Neural cell (in vitro differentiated cells): ENCODE data around the gene TIMP4. TPM values are rescaled to one million over a fixed set of nuclear protein-coding genes. Genes with fewer than 3 reads are reported as not detected.

Experiments used
- H2AFZ ChIP-seq: fragments of 200-600, 300-800 bp; sonication (generic), shearing (Covaris generic); 2 replicates; pipeline ENCODE4 v1.6.0; 2014; ENCODE audit warnings: low read depth, mild to moderate bottlenecking, antibody characterized with exemption, low read length, moderate library complexity
- H3F3A ChIP-seq: fragments of 200-600 bp; shearing (Covaris generic); 2 replicates; pipeline ENCODE4 v1.6.1; 2016; ENCODE audit warnings: mild to moderate bottlenecking, moderate library complexity, mixed read lengths, antibody characterized with exemption, low read length; ENCODE audit not compliant: insufficient read depth, poor library complexity, severe bottlenecking
- H3K27ac ChIP-seq: fragments of 200-600, 300-800 bp; sonication (generic), shearing (Covaris generic); 2 replicates; pipeline ENCODE4 v1.5.1; 2014; ENCODE audit warnings: mild to moderate bottlenecking, low read length, moderate library complexity
- H3K27me3 ChIP-seq: fragments of 300-800, 200-600 bp; sonication (generic), shearing (Covaris generic); 2 replicates; pipeline ENCODE4 v1.6.0; 2014; ENCODE audit warnings: mild to moderate bottlenecking, low read depth, low read length, moderate library complexity; ENCODE audit not compliant: insufficient read depth
- H3K36me3 ChIP-seq: fragments of 300-800, 200-600 bp; sonication (generic), shearing (Covaris generic); 2 replicates; pipeline ENCODE4 v1.5.1; 2014; ENCODE audit warnings: mild to moderate bottlenecking, antibody characterized with exemption, low read length, moderate library complexity; ENCODE audit not compliant: insufficient read depth
- H3K4me2 ChIP-seq: fragments of 300-800, 200-600 bp; sonication (generic), shearing (Covaris generic); 2 replicates; pipeline ENCODE4 v1.6.0; 2014; ENCODE audit warnings: mild to moderate bottlenecking, low read length
- H3K4me3 ChIP-seq: fragments of 300-800, 200-600 bp; sonication (generic), shearing (Covaris generic); 2 replicates; pipeline ENCODE4 v1.5.1; 2014; ENCODE audit warnings: mild to moderate bottlenecking, low read length, moderate library complexity
- H3K79me2 ChIP-seq: fragments of 200-600 bp; shearing (Covaris generic); replicated peaks from 2 replicates; pipeline ENCODE4 v1.6.0; 2014; ENCODE audit warnings: mild to moderate bottlenecking, low read length, moderate library complexity; ENCODE audit not compliant: insufficient read depth
- H3K9ac ChIP-seq: fragments of 300-800, 200-600 bp; sonication (generic), shearing (Covaris generic); 2 replicates; pipeline ENCODE4 v1.6.1; 2016; ENCODE audit warnings: mild to moderate bottlenecking, low read length, mixed read lengths
- H3K9me2 ChIP-seq: fragments of 200-600 bp; shearing (Covaris generic); 2 replicates; pipeline ENCODE4 v1.6.1; 2016; ENCODE audit warnings: mild to moderate bottlenecking, low read length, mixed read lengths; ENCODE audit not compliant: insufficient read depth
- H3K9me3 ChIP-seq: fragments of 200-600, 300-800 bp; sonication (generic), shearing (Covaris generic); 2 replicates; pipeline ENCODE4 v1.6.1; 2016; ENCODE audit warnings: mild to moderate bottlenecking, mixed run types, low read length, moderate library complexity, mixed read lengths
- H4K20me1 ChIP-seq: fragments of 200-600 bp; shearing (Covaris generic); 2 replicates; pipeline ENCODE4 v1.6.1; 2016; ENCODE audit warnings: mild to moderate bottlenecking, mixed run types; ENCODE audit not compliant: insufficient read depth
- EP300 ChIP-seq: fragments of 450-650 bp; conservative IDR thresholded peaks from 2 replicates; pipeline ENCODE4 v1.6.1; 2014; ENCODE audit warnings: antibody characterized with exemption, mild to moderate bottlenecking, moderate library complexity; ENCODE audit not compliant: poor library complexity, severe bottlenecking
- EZH2 ChIP-seq: fragments of 200-600, 300-800 bp; shearing (Covaris generic), sonication (generic); IDR thresholded peaks from 2 replicates; pipeline ENCODE4 v1.6.1; 2014; ENCODE audit warnings: antibody characterized with exemption, low read length, borderline replicate concordance, mild to moderate bottlenecking; ENCODE audit not compliant: insufficient read depth, poor library complexity, severe bottlenecking
- MXI1 ChIP-seq: fragments of 450-650 bp; conservative IDR thresholded peaks from 2 replicates; pipeline ENCODE4 v1.6.1; 2014; ENCODE audit warnings: antibody characterized with exemption, mild to moderate bottlenecking; ENCODE audit not compliant: poor library complexity, severe bottlenecking
- POLR2AphosphoS5 ChIP-seq: IDR thresholded peaks from 2 replicates; pipeline ENCODE4 v1.6.1; 2012
- RAD21 ChIP-seq: fragments of 450-650 bp; conservative IDR thresholded peaks from 2 replicates; pipeline ENCODE4 v1.6.1; 2014; ENCODE audit warnings: antibody characterized with exemption, mild to moderate bottlenecking, moderate library complexity
- SMC3 ChIP-seq: fragments of 450-650 bp; conservative IDR thresholded peaks from 2 replicates; pipeline ENCODE4 v1.6.1; 2014; ENCODE audit warnings: antibody characterized with exemption, mild to moderate bottlenecking, moderate library complexity; ENCODE audit not compliant: poor library complexity
- TAF1 ChIP-seq: IDR thresholded peaks from 2 replicates; pipeline ENCODE4 v1.6.1; 2012; ENCODE audit warnings: low read depth
- polyA plus RNA-seq: library from polyadenylated mRNA; depleted of rRNA; stranded (reverse); fragments of >200 nt; gene quantifications from 2 replicates; pipeline ENCODE4 v1.2.3, GENCODE V29; 2014
- TF ChIP-seq, protein P1 (sequence below): fragments of 450-650 bp; IDR thresholded peaks from 2 replicates; pipeline ENCODE4 v1.5.1; 2014; ENCODE audit warnings: antibody characterized with exemption, mild to moderate bottlenecking, moderate library complexity; ENCODE audit not compliant: poor library complexity, severe bottlenecking
- TF ChIP-seq, protein P2 (sequence below): IDR thresholded peaks from 2 replicates; pipeline ENCODE4 v1.6.1; 2012; ENCODE audit warnings: borderline replicate concordance

TIMP4 gene
- polyA plus RNA-seq, 1 donor from 2014 or later, result not detected

DNA sequence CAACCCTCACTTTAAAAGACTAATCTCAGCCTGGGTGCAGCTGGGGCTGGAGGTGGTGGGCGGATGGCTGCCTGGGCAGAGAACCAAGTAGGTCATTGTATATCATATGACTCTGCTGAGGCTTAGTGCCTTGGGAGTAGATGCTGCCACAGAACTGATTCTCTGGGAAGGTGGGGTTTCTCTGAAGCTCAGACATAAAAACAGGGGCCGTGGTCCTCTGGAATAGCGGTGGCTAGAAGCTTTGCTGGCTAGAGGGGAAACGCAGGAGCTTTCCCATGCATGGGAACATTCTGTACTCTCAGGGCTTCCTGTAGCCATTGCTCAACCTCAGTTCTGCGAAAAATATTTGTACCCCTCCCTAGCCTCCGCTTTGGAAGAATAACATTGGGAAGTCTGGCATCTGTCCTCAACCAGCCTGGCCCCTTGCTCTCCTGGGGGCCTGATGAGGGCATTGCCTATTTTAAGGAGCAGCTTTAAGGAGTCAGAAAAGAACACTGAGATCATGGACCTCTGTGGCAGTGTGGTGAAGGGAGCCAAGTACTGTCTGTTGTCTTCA lies 14.7 kb downstream of the TIMP4 start:
- Histone ChIP-seq H3K27me3 (no peaks in the 10 kb centered on the region), H4K20me1 (no peaks in the 10 kb centered on the region), H2AFZ (no peak overlapping the region), H3K4me3 (no peak overlapping the region), H3K9me3 (no peaks in the 10 kb centered on the region), H3K79me2 (no peaks in the 10 kb centered on the region), H3K9ac (no peak overlapping the region), H3K4me2 (no peak overlapping the region), H3K27ac (no peak overlapping the region), H3K36me3 (no peaks in the 10 kb centered on the region), H3F3A (no peaks in the 10 kb centered on the region), H3K9me2 (no peaks in the 10 kb centered on the region)
- TF ChIP-seq MXI1 (no peak), TAF1 (no peak), EP300 (no peak), RAD21 (no peak), POLR2AphosphoS5 (no peak), SMC3 (no peak), EZH2 (no peak)
- TF ChIP-seq, protein P1, sequence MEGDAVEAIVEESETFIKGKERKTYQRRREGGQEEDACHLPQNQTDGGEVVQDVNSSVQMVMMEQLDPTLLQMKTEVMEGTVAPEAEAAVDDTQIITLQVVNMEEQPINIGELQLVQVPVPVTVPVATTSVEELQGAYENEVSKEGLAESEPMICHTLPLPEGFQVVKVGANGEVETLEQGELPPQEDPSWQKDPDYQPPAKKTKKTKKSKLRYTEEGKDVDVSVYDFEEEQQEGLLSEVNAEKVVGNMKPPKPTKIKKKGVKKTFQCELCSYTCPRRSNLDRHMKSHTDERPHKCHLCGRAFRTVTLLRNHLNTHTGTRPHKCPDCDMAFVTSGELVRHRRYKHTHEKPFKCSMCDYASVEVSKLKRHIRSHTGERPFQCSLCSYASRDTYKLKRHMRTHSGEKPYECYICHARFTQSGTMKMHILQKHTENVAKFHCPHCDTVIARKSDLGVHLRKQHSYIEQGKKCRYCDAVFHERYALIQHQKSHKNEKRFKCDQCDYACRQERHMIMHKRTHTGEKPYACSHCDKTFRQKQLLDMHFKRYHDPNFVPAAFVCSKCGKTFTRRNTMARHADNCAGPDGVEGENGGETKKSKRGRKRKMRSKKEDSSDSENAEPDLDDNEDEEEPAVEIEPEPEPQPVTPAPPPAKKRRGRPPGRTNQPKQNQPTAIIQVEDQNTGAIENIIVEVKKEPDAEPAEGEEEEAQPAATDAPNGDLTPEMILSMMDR, result no peak
- TF ChIP-seq, protein P2, sequence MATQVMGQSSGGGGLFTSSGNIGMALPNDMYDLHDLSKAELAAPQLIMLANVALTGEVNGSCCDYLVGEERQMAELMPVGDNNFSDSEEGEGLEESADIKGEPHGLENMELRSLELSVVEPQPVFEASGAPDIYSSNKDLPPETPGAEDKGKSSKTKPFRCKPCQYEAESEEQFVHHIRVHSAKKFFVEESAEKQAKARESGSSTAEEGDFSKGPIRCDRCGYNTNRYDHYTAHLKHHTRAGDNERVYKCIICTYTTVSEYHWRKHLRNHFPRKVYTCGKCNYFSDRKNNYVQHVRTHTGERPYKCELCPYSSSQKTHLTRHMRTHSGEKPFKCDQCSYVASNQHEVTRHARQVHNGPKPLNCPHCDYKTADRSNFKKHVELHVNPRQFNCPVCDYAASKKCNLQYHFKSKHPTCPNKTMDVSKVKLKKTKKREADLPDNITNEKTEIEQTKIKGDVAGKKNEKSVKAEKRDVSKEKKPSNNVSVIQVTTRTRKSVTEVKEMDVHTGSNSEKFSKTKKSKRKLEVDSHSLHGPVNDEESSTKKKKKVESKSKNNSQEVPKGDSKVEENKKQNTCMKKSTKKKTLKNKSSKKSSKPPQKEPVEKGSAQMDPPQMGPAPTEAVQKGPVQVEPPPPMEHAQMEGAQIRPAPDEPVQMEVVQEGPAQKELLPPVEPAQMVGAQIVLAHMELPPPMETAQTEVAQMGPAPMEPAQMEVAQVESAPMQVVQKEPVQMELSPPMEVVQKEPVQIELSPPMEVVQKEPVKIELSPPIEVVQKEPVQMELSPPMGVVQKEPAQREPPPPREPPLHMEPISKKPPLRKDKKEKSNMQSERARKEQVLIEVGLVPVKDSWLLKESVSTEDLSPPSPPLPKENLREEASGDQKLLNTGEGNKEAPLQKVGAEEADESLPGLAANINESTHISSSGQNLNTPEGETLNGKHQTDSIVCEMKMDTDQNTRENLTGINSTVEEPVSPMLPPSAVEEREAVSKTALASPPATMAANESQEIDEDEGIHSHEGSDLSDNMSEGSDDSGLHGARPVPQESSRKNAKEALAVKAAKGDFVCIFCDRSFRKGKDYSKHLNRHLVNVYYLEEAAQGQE, result no peak

DNA sequence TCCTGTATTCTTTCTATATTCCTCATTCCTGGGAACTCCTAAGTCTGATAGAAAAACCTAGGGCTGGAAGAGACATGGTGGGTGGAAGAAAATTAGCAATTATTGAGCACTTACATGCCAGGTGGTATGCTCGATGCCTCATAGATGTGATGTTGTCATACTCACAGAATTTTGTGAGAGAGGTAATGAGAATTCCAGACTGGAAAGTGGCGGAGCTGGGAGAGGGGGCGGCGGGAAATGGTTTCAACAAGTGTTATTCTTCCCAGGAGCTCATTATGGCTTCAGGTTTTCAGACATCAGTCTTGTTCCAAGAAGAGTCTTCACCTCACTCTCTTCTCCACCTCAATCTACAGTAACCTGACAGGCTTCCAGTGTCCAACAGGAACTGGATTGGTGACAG lies 16.2 kb downstream of the TIMP4 start:
- H3K79me2 ChIP-seq, result no peaks in the 10 kb centered on the region
- no peaks in the 10 kb centered on the region for H4K20me1 ChIP-seq
- no peak for TF ChIP-seq SMC3
- TF ChIP-seq RAD21, result no peak
- TF ChIP-seq, protein P2, result no peak
- TF ChIP-seq POLR2AphosphoS5, result no peak
- TF ChIP-seq MXI1, result no peak
- TF ChIP-seq EZH2, result no peak
- TF ChIP-seq, protein P1, result no peak
- no peak for TF ChIP-seq TAF1
- TF ChIP-seq EP300, result no peak
- no peak overlapping the region for H3K9ac ChIP-seq
- no peaks in the 10 kb centered on the region for H3F3A ChIP-seq
- H3K4me2 ChIP-seq, result no peak overlapping the region
- H3K27me3 ChIP-seq, result no peaks in the 10 kb centered on the region
- no peak overlapping the region for H3K27ac ChIP-seq
- H3K9me3 ChIP-seq, result no peaks in the 10 kb centered on the region
- no peak overlapping the region for H3K4me3 ChIP-seq
- no peaks in the 10 kb centered on the region for H3K9me2 ChIP-seq
- H2AFZ ChIP-seq, result no peak overlapping the region
- no peaks in the 10 kb centered on the region for H3K36me3 ChIP-seq
